GM18909 (cell line): Measurements from ENCODE around the gene PITX2.
A peak's percentile ranks its signal among the peaks of the same experiment; 100 is the strongest.

ENCODE experiments used
- ATAC-seq: cut with Tn5 transposase; IDR thresholded peaks from one replicate; pipeline ENCODE4 v1.9.1; 2021; ENCODE audit warnings: mild to moderate bottlenecking; ENCODE audit not compliant: unreplicated experiment, poor library complexity

Gene PITX2

GRCh38 chr4:110624904-110625494 is 2.1 kb upstream of the PITX2 start:
- ATAC-seq: no peak

- ATAC-seq: no peak
Measured at GRCh38 chr4:110624398-110624780, 1.5 kb upstream of the PITX2 start.

DNA sequence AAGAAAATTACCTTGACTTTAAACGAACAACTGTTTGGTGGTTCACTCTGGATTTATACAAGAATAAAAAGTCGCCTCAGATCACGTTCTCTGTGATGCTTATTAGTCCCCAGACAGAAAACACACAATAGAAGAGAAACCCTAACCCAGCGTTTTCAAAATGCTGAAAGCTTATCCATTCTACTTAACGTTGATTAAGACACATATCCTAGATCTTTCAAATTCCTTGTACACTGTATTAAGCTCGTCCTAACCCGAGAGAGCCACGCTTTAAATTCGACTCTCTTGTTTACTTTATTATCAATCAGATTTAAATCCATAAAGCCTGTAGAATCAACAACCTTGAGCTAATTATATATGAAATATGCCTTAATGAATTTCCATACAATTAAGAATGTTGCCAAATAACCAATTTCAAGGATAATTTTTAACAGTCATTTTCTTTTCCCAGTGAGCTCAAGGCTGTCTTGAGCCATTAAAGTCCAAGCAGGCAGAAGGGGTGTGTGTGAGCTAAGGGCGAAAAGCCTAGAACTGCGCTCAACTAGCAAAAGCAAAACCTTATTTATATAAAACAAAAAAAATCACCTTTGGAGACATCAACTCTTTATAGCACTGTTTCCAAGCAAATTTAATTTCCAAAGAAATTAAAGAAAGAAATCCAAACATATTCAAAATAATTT is 981 bp upstream of the PITX2 start:
- ATAC-seq: no peak

GRCh38 chr4:110621839-110622751 is 782 bp downstream of the PITX2 start:
- no peak for ATAC-seq

GRCh38 chr4:110621328-110621812 is 1.5 kb downstream of the PITX2 start:
- peak; percentile 5 for ATAC-seq

- ATAC-seq: peak; percentile 51
Measured at GRCh38 chr4:110620691-110621327, 2.1 kb downstream of the PITX2 start.

GRCh38 chr4:110620322-110620690 is 2.6 kb downstream of the PITX2 start:
- no peak for ATAC-seq

- ATAC-seq: no peak
Measured at GRCh38 chr4:110619463-110620247, 3.2 kb downstream of the PITX2 start.

- ATAC-seq: no peak
Measured at GRCh38 chr4:110618581-110619462, 4.1 kb downstream of the PITX2 start.

GRCh38 chr4:110617646-110618580 is 5.0 kb downstream of the PITX2 start:
- no peak for ATAC-seq

GRCh38 chr4:110617075-110617640 is 5.7 kb downstream of the PITX2 start:
- no peak for ATAC-seq

GRCh38 chr4:110616238-110617074 is 6.4 kb downstream of the PITX2 start:
- no peak for ATAC-seq

- ATAC-seq: no peak
Measured at GRCh38 chr4:110615353-110616237, 7.3 kb downstream of the PITX2 start.

DNA sequence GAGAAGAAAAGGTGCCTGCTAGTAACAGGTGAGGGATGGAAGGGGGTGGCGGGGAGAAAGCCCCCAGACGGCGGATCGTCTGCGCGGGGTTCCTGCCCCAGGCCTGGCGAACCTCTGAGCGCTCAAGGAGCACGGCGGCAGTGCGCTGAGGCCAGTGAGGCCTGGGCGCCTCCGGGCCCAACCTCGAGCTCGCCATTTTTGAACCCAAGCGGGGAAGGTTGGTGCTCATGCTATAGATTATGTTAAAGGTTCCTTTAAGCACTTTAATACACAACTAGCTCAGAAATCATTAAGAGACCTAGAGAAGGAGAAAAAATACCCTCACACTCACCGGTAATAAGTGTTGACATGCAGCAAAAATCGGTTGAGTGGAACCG is 7.9 kb downstream of the PITX2 start:
- no peak for ATAC-seq

DNA sequence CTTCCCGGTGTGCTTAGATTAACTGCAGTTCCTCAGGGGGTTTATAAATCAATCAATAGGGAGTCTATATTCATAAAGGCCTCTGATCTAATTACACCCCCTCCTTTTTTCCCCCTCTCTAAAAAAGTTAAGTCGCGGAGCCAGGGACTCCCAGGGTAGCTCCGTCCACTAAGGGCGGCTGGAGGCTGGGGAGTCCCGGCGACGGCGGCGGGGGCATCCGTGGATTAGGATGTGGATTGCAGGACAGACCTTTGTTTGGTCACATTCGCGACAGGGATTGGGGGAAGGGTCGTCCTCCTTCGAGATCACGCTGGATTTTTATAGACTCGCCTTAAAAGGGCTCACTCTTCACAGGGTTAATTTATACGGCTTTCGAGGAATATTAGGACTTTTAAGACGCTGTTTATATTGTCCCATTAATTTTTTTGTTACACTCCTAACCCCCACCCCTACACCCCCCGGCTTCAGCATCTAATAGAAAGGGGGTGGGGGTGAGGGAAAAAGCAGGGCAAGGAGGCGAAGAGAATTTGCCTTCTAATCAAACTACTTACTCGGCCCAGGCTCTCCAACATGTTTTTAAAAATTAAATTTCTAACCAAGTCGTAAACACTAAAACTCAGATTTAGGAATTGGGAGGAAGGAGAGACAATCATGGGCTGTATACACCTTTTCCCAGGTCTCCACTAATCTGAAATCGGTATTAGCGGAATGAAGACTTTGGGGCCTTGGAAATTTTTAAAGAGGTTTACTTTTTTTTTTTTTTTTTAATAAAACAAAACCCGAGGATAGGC is 8.5 kb downstream of the PITX2 start:
- no peak for ATAC-seq
